ENCODE measurements around the gene SEMA3D. TPM values are rescaled to one million over a fixed set of nuclear protein-coding genes. Genes with fewer than 3 reads are reported as not detected.

Gene SEMA3D
- total RNA-seq, 2 donors from 2014 or later, result 0.24 TPM; not detected in 1

GRCh38 chr7:85176197-85176596 lies 10.7 kb downstream of the SEMA3D start:
- H3K4me3 Mint-ChIP-seq, result no peak overlapping the region
- no peak overlapping the region for H3K27ac Mint-ChIP-seq
- ATAC-seq (replicated peaks in 1 of 2), result no peak
- H3K4me1 Mint-ChIP-seq (ENCODE audit: low read depth), result no peaks in the 10 kb centered on the region
- H3K36me3 Mint-ChIP-seq (ENCODE audit: insufficient read depth in 2 of 2), result peaks cover 0 to 2% of the 10 kb centered on the region in 2 donors
- DNase-seq, result no peak
- H3K27me3 Mint-ChIP-seq (ENCODE audit: low read depth), result no peaks in the 10 kb centered on the region
- H3K9me3 Mint-ChIP-seq, result peaks cover 7 to 13% of the 10 kb centered on the region in 2 donors

GRCh38 chr7:85175217-85175616 lies 11.6 kb downstream of the SEMA3D start:
- no peak for DNase-seq
- Mint-ChIP-seq H3K36me3 (ENCODE audit: insufficient read depth in 2 of 2) (peaks cover 0 to 2% of the 10 kb centered on the region in 2 donors), H3K27me3 (ENCODE audit: low read depth) (no peaks in the 10 kb centered on the region), H3K4me3 (no peak overlapping the region), H3K4me1 (ENCODE audit: low read depth) (no peaks in the 10 kb centered on the region), H3K27ac (no peak overlapping the region), H3K9me3 (peaks cover 5 to 10% of the 10 kb centered on the region in 2 donors)
- ATAC-seq (replicated peaks in 1 of 2), result no peak

GRCh38 chr7:85172530-85172941 lies 14.3 kb downstream of the SEMA3D start:
- Mint-ChIP-seq H3K4me1 (ENCODE audit: low read depth) (no peaks in the 10 kb centered on the region), H3K36me3 (ENCODE audit: insufficient read depth in 2 of 2) (no peaks in the 10 kb centered on the region), H3K9me3 (peaks cover 0 to 3% of the 10 kb centered on the region in 2 donors), H3K4me3 (no peak overlapping the region), H3K27me3 (ENCODE audit: low read depth) (no peaks in the 10 kb centered on the region), H3K27ac (no peak overlapping the region)
- ATAC-seq (replicated peaks in 1 of 2), result no peak
- no peak for DNase-seq

- Mint-ChIP-seq H3K27me3 (ENCODE audit: low read depth) (no peaks in the 10 kb centered on the region), H3K9me3 (peaks cover 0 to 2% of the 10 kb centered on the region in 2 donors), H3K36me3 (ENCODE audit: insufficient read depth in 2 of 2) (no peaks in the 10 kb centered on the region), H3K4me1 (ENCODE audit: low read depth) (no peaks in the 10 kb centered on the region), H3K27ac (no peak overlapping the region), H3K4me3 (no peak overlapping the region)
- ATAC-seq (replicated peaks in 1 of 2) (no peak), DNase-seq (no peak)
These were observed 19.2 kb downstream of the SEMA3D start for GRCh38 chr7:85167636-85168035.

GRCh38 chr7:85165263-85165662 lies 21.6 kb downstream of the SEMA3D start:
- Mint-ChIP-seq H3K4me1 (ENCODE audit: low read depth) (peaks cover 5% of the 10 kb centered on the region), H3K27me3 (ENCODE audit: low read depth) (no peaks in the 10 kb centered on the region), H3K9me3 (peaks cover 4 to 7% of the 10 kb centered on the region in 2 donors), H3K4me3 (no peak overlapping the region), H3K36me3 (ENCODE audit: insufficient read depth in 2 of 2) (peaks cover 0 to 4% of the 10 kb centered on the region in 2 donors), H3K27ac (no peak overlapping the region)
- no peak for ATAC-seq (replicated peaks in 1 of 2)
- no peak for DNase-seq

- Mint-ChIP-seq H3K27ac (no peak overlapping the region), H3K27me3 (ENCODE audit: low read depth) (no peaks in the 10 kb centered on the region), H3K36me3 (ENCODE audit: insufficient read depth in 2 of 2) (peaks cover under 1 to 4% of the 10 kb centered on the region in 2 donors), H3K4me3 (no peak overlapping the region), H3K9me3 (peaks cover 4 to 11% of the 10 kb centered on the region in 2 donors), H3K4me1 (ENCODE audit: low read depth) (peaks cover 8% of the 10 kb centered on the region)
- ATAC-seq (replicated peaks in 1 of 2) (no peak), DNase-seq (no peak)
These were observed 22.5 kb downstream of the SEMA3D start for GRCh38 chr7:85164376-85164775.

GRCh38 chr7:85162721-85163120 lies 24.1 kb downstream of the SEMA3D start:
- Mint-ChIP-seq H3K9me3 (peaks cover 12 to 20% of the 10 kb centered on the region in 2 donors), H3K27ac (no peak overlapping the region), H3K27me3 (ENCODE audit: low read depth) (no peaks in the 10 kb centered on the region), H3K4me1 (ENCODE audit: low read depth) (peaks cover 8% of the 10 kb centered on the region), H3K36me3 (ENCODE audit: insufficient read depth in 2 of 2) (peaks cover 7 to 8% of the 10 kb centered on the region in 2 donors), H3K4me3 (no peak overlapping the region)
- no peak for DNase-seq
- no peak for ATAC-seq (replicated peaks in 1 of 2)

GRCh38 chr7:85160223-85160622 lies 26.6 kb downstream of the SEMA3D start:
- peaks cover 8% of the 10 kb centered on the region for H3K4me1 Mint-ChIP-seq (ENCODE audit: low read depth)
- H3K9me3 Mint-ChIP-seq, result peaks cover 12 to 18% of the 10 kb centered on the region in 2 donors
- ATAC-seq (replicated peaks in 1 of 2) (peak; percentile 70 to 77), DNase-seq (peak; percentile 3 to 37)
- H3K27ac Mint-ChIP-seq, result peak overlapping the region; percentile 90
- peaks cover 7 to 8% of the 10 kb centered on the region in 2 donors for H3K36me3 Mint-ChIP-seq (ENCODE audit: insufficient read depth in 2 of 2)
- peak overlapping the region in 1 of 2 donors; percentile 13 for H3K4me3 Mint-ChIP-seq
- no peaks in the 10 kb centered on the region for H3K27me3 Mint-ChIP-seq (ENCODE audit: low read depth)

- Mint-ChIP-seq H3K9me3 (peaks cover 12 to 18% of the 10 kb centered on the region in 2 donors), H3K36me3 (ENCODE audit: insufficient read depth in 2 of 2) (peaks cover 7 to 8% of the 10 kb centered on the region in 2 donors), H3K27me3 (ENCODE audit: low read depth) (no peaks in the 10 kb centered on the region), H3K4me3 (no peak overlapping the region), H3K4me1 (ENCODE audit: low read depth) (peaks cover 8% of the 10 kb centered on the region), H3K27ac (no peak overlapping the region)
- ATAC-seq (replicated peaks in 1 of 2) (no peak), DNase-seq (no peak)
These were observed 27.9 kb downstream of the SEMA3D start for GRCh38 chr7:85159003-85159402.

GRCh38 chr7:85156661-85157208 lies 30.1 kb downstream of the SEMA3D start:
- H3K27ac Mint-ChIP-seq, result no peak overlapping the region
- peaks cover 12 to 17% of the 10 kb centered on the region in 2 donors for H3K9me3 Mint-ChIP-seq
- peaks cover 8% of the 10 kb centered on the region for H3K4me1 Mint-ChIP-seq (ENCODE audit: low read depth)
- H3K36me3 Mint-ChIP-seq (ENCODE audit: insufficient read depth in 2 of 2), result peaks cover 7 to 8% of the 10 kb centered on the region in 2 donors
- no peak overlapping the region for H3K4me3 Mint-ChIP-seq
- no peak for DNase-seq
- no peak for ATAC-seq (replicated peaks in 1 of 2)
- no peaks in the 10 kb centered on the region for H3K27me3 Mint-ChIP-seq (ENCODE audit: low read depth)

- H3K27ac Mint-ChIP-seq, result no peak overlapping the region
- DNase-seq (no peak), ATAC-seq (replicated peaks in 1 of 2) (no peak)
- H3K4me1 Mint-ChIP-seq (ENCODE audit: low read depth), result no peaks in the 10 kb centered on the region
- peaks cover 8 to 9% of the 10 kb centered on the region in 2 donors for H3K9me3 Mint-ChIP-seq
- H3K27me3 Mint-ChIP-seq (ENCODE audit: low read depth), result no peaks in the 10 kb centered on the region
- H3K4me3 Mint-ChIP-seq, result no peak overlapping the region
- peaks cover 3 to 8% of the 10 kb centered on the region in 2 donors for H3K36me3 Mint-ChIP-seq (ENCODE audit: insufficient read depth in 2 of 2)
These were observed 32.4 kb downstream of the SEMA3D start for GRCh38 chr7:85154282-85154937.

GRCh38 chr7:85153715-85154114 lies 33.1 kb downstream of the SEMA3D start:
- no peak for DNase-seq
- ATAC-seq (replicated peaks in 1 of 2), result no peak
- no peaks in the 10 kb centered on the region for H3K4me1 Mint-ChIP-seq (ENCODE audit: low read depth)
- H3K36me3 Mint-ChIP-seq (ENCODE audit: insufficient read depth in 2 of 2), result peaks cover 3% of the 10 kb centered on the region in 2 donors
- no peak overlapping the region for H3K27ac Mint-ChIP-seq
- H3K4me3 Mint-ChIP-seq, result no peak overlapping the region
- H3K27me3 Mint-ChIP-seq (ENCODE audit: low read depth), result no peaks in the 10 kb centered on the region
- H3K9me3 Mint-ChIP-seq, result peaks cover 2 to 6% of the 10 kb centered on the region in 2 donors

- no peaks in the 10 kb centered on the region for H3K27me3 Mint-ChIP-seq (ENCODE audit: low read depth)
These were observed 36.2 kb downstream of the SEMA3D start for GRCh38 chr7:85150624-85151023.

More at GRCh38 chr7:85150624-85151023, 36.2 kb downstream of the SEMA3D start:
- ATAC-seq (replicated peaks in 1 of 2), result no peak
- no peak for DNase-seq
- Mint-ChIP-seq H3K9me3 (no peaks in the 10 kb centered on the region), H3K36me3 (ENCODE audit: insufficient read depth in 2 of 2) (no peaks in the 10 kb centered on the region), H3K4me3 (no peak overlapping the region), H3K27ac (no peak overlapping the region), H3K4me1 (ENCODE audit: low read depth) (no peaks in the 10 kb centered on the region)

All from activated T-cell treated with anti-CD3 and anti-CD28 coated beads, Interleukin-2, amount 50 U/mL, for 72 hours (primary cell).